ENCODE results near the gene HAAO.

HAAO gene

DNA sequence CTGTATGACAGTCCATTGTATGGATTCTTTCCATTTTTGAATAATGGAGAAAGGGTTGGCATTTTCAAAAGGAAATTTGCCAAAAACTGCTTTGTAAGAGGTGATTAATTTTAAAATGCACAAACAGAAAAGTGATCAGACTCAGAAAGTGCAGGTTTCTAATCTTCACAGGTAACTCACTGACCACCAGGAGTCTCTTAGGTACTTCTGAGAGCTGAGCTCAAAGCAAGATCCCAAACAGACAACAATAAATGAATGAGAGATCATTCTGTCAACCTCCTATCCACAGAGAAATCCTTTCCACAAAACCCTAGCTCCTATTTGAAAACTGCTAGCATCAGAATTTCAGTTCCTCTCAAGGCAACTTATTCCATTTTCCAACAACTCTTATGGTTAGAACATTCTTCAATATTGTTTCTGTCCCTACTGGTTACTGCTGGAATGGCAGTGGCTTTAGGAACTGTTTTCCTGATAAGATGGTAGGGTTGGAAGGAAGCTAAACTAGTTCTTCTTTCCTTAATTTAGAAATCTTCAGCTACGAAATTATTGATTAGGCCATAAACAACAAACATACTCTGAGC is 20.6 kb upstream of the HAAO start:
- peak; percentile 70 for DNase-seq

DNA sequence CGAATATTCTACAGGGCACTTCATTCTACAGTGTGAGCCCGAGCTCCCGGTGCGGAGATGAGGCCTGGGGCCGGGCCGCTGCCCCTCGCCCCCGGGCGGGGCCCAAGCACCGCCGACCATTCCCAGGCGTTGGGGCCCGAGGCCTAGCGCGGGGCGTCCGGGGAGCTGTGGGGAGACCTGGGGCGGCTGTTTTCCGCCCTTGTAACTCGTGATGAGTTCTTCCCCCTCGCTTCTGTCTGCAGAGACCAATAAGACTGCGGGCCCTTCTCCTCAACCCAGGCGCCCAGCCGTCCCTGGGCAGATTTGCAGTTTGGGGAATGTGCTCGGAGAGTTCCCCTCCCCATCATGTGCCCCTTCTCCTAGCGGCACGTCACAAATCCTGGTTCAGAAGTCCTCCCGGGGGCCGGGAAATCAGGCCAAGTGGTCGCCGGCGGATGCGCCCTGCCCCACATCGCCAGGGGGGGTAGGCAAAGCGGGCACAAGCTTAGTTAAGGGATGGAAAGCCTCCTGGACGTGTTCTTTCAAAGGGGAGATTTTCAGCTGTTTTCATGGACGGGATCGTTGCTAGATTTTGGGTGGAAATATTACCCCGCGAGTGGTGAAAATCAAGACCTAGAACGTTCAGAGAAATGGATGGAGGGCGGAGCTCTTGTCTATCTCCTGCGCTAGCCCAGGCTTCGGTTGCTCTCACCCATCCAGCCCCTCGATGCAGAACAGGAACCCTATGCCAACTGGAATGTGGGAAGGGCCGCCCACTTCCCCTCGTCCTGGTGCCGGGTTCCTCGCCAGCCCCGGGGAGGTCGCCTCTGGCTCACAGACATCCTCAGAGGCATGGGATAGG is 18.8 kb upstream of the HAAO start:
- peak; percentile 73 for DNase-seq

DNA sequence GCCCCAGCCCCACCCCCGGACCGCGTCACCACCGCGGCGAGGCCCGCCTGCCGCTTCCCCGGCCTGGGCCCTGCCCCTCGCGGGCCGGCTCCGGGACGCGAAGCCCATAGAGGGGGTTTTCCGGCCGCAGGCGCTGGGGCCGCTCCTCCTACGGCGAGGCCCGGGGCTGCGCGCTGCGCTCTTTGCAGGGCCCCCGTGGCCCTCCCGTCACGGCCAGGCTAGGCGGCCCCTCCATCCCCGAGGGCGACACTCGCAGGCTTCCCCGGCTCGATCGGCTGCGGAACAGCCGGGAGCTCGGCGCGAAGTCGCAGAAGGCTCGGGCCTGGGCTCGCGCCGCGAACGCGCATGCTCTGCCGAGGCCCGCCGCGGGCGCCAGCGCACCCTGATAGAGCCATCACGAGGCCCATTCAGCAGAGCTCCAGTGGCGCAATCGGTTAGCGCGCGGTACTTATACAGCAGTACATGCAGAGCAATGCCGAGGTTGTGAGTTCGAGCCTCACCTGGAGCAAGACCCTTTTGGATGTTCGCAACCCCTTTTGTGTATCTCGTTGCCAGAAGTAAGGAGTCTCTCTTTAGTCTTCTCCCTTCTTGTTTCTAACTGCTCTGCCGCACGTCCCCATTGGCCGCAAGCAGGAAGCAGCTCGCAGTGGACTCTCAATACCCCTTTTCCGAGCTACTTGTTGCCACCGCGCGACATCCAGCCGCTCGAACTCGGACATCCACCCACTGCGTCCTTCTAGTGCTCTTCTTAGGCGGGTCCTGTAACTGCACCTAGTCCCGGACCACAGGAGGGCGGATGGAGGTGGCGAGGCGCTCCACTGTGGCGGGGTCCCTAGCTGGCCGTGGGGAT is 18.0 kb upstream of the HAAO start:
- DNase-seq = peak; percentile 96

DNA sequence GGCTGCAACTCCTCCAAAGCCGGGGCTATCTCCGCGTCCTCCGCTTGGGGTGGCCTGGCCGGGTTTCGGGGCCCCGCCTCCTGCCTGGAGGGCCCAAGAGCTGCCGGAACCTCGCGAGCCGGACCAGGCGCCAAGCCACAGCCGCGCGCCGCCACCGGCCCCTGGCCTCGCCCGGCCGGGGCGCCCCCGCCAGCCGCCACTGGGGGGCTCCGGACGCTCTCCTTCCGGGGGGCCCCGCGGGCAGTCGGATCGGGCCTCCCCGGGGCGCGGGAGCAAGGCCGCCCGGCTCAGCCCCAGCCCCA is 17.4 kb upstream of the HAAO start:
- DNase-seq = peak; percentile 93

DNA sequence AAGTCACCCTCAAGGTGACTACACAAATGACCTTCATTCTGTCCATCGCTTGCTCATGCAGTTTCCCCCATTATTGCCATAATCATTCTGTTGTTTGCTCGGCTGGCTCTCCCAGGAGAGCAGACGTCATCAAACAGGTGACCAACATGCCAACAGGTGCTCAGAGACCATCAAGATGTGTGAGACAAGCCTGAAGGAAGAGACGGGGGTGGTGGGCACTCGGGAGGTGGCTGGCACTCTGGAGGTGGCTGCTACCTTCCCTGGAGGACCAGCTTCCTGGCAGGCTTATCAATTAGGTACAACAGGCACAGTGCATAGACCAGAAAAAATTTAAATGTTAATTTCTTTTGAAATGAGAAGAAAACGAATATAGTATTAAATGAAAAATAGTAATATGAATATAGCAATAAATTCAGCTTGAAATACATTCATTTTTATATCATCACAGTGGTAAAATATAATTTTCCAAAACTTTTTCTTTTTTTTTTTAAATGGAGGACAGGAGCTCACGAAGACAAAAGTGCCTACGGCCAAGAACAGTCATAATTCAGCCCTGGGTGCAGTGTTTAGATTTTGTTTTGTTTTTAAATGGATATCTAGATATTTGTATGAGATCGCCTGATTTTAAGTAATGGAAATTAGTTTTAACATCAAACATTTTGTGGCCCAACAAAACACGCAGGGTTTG is 16.9 kb upstream of the HAAO start:
- no peak for DNase-seq

DNA sequence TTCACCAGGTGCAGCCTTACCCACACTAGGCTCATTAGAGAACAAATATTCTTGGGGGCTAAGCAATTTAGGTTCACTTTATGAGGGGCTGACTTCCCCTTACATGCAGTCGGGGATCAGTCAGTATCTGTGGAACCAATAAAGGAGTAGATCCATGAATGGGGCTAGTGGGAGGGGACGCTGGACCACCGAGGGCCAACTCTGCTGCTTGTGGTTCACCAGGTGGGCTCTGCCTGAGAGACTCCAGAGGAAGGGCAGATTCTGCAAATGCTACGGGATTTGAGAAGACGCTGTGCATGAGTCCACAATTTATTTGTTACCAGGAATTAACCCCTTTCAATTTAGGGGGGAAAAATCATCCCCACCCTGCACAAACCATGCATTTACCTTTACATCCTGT is 15.9 kb upstream of the HAAO start:
- DNase-seq = no peak

DNA sequence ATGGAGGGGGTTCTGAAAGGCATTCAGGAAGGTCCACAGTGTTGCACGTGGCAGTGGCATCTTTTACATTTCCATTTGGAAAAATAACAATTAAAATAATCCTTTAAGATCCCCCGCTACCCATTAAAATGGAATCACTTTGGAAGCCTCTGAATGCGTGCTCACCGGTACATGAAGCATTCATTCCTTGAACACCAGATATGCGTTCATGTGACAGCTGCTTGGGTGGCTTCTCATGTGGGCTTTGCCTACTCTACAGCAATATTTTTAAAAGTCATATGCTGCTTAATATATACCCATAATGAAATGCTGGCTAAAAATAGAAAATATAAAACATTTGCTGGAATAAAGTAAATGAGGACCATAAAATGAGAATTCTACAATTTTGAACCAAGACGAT is 14.4 kb upstream of the HAAO start:
- no peak for DNase-seq

DNA sequence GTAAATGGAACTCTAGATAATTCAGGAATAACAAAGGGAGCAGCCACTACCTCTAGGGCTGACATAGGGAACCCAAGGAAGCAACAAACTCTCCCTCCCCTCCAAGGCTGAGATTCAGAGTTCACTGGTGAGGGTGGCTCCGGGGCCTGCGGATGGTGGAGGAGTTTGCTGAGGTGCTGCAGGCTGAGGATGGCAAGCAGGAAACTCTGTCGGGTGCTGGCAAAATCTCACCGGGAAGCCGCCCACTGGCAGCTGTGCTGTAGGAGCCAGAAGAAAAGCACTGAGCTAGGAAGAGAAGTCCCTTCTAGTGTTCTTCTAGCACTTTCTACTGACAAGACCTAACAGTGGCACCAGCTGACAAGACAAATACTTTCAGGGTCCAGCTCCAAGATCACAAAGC is 12.5 kb upstream of the HAAO start:
- DNase-seq = no peak

DNA sequence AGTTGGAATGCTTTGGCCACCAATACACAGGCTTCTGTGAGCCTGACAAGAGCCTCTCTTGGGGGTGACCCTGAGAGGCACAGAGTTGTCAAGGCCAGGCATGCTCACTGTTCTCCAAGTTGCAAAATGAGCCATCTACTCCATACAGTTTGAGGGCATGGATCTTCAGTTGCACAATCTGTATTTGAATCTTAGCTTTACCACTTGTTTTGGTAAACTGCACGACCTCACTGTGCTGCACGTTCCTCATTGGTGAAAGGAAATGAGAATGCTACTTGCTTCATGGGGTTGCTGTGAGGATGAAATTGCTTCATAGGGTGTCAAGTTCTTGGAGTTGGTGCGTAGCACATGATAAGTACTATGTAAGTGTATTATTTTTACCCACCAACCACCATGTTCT is 12.0 kb upstream of the HAAO start:
- peak; percentile 74 for DNase-seq

DNA sequence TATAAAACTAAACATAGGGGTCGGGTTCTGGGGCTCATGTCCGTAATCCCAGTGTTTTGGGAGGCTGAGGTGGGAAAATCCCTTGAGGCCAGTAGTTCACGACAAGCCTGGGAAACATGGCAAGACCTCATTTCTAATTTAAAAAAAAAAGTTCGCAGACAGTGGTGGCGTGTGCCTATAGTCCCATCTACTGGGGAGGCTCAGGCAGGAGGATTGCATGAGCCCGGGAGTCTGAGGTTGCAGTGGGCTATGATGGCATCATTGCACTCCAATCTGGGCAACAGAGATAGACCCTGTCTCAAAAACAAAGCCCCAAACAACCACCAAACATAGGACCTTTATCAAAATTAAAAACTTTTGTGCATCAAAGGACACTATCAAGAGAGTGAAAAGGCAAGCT is 9.8 kb upstream of the HAAO start:
- no peak for DNase-seq

DNA sequence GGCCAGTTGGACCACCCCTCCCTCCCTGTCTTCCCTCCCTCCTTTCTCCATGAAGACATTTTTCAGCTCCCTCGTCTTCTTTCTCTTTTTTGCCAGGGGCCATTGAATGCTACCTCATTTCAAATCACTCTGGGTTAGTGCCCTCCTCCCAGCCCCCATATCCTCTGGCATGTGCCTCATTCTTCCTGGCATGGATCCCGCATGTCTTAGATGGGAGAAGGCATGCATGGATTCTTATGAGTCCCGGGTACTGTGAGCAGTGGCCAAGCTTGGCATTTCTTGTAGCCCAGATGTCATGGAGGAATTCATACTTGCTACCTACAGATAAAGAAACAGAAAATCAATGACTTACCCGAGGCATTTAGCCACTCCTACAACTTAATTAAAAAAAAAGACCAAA is 9.0 kb upstream of the HAAO start:
- no peak for DNase-seq

DNA sequence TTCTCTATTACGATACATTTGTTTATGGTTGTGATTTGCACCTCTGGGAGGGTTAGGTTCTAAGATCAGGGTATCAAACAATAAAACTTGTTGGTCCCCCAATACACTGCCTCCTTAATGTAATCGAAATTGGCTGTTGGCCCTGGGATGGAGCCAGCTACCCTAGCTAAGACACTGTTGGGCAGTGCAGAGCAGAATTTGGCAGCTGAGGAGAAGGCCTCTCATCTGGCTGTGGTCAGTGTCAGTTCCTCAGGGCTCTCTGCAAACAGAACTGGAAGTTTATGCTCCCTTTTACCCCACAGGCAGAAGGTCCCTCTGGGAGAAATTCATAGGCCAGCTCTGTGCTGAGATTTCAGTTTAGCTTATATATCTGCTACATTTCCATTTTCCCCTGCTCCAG is 8.6 kb upstream of the HAAO start:
- DNase-seq = no peak

DNA sequence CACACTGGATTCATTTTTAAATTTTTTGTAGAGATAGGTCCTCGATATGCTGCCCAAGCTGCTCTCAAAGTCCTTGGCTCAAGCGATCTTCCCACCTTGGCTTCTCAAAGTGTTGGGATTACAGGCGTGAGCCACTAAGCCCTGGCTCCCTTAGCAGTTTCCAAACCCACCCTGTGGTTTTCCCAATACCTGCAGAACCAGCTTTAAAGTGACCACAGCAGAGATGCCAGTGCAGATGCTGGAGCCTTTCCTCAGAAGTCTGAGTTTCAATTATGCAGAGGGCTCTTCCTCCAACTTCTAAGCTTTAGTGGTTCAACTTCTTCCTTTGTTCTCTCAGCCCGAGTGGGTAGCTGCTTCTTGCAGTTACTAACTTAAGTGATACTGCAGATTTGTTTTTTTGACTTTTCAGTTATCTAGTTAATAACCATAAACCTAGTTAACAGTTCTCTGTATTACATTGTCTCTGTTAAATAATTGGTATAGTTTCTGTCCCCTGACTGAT is 8.1 kb upstream of the HAAO start:
- no peak for DNase-seq

DNA sequence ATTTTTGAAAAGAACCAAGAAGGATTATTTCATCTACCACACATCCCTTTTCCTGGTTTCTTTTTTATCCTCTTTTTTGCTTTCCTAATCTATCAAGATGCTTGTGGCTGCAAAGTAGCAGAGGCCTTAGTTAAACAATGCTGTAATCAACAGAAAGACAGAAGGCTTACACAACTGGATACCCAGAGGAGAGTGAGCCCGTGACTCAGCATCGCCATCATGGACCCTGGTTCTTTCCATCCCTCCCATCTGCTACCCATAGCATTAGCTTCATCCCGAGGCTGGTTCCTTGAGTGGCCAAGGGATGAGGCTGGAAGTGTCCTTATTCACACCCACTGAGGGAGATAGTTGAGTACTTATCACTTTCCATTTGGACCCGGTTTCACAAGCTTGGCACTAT is 7.5 kb upstream of the HAAO start:
- no peak for DNase-seq

DNA sequence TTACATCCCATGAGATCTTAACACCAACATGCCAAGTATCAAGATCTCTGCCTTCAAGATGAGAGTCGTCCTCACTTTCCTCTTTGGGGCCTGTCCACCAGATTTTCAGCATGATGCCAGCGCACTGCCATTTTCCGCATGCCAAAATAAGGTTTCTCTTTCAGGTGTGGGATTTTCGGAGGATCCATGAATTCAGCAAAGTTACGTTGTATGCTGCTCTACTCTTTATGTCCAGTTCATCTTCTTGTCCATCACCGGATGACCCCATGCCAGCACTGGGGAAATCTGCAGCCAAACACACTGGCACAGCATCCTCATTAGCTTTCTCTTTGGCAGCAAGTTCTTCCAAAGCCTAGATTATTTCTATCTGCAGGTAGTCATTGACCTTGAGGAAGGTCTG is 4.9 kb upstream of the HAAO start:
- no peak for DNase-seq

DNA sequence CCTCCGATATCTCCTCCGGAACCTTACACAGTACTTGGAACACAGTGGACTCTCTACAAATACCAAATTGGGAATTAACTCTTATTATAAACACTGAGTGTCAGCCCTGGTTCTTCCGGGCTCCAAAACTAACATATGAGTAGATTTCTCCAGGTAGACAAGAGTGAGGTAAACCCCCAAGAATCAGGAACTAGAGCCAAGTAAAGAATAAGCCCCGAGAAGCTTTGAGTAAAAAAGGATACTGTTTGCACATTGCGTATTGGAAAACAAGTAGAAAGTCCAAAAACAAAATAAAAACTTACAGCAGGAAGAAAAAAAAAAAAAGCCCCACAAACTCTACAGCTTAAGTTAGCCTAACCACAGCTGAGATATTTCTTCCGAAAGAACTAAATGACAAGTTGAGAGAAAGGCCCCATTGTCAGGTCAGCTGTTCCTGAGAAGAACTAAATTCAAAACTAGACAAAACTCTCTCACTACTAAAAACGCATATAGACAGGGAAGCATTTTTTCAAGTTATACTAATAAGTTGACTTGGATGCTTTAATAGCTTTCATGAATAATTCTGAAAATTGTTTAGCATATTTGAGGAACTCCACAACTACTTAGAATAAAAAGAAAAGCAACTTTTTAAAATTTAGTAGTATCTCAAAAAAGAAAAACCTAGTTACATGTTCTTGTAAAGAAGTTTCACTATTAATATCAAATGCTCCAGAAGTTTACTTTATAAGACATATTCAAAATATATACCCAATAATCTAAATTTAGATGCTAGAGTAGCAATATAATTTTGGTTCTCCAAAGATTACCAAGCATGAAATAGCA is 4.3 kb upstream of the HAAO start:
- no peak for DNase-seq

DNA sequence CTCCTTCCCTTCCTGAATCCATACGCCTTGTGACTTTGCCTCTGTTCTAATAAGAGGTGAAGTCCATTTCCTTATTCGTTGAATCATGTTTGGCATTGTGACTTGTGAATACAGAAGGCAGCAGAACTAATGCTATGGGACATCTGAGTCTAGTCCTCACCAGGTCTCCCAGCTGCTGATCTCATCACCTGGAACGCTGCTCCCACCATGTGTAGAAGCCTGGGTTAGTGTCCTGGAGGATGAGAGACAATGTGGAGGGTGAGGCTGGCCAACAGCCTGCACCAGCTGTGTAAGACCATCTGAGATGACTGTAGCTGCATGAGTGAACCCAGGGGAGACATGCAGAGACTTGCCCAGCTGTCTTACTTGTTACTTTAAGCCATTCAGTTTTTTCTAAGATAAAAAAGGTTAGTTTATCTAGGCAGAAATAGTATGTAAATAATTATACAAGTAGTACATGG is 3.5 kb upstream of the HAAO start:
- DNase-seq = no peak

DNA sequence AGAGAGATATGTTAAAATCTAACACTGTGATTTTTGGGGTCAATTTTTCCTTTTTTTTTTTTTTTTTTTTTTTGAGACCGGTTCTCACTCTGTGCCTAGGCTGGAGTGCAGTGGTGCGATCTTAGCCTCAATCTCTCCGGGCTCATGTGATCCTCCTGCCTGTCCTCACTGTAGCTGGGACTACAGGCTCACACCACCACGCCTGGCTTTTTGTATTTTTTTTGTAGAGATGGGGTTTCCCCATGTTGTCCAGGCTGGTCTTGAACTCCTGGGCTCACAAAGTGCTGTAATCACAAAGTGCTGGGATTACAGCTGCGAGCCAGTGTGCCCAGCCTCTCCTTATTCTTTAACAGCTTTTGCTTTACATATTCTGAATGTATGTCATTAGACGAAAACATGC is 2.9 kb upstream of the HAAO start:
- DNase-seq = no peak

DNA sequence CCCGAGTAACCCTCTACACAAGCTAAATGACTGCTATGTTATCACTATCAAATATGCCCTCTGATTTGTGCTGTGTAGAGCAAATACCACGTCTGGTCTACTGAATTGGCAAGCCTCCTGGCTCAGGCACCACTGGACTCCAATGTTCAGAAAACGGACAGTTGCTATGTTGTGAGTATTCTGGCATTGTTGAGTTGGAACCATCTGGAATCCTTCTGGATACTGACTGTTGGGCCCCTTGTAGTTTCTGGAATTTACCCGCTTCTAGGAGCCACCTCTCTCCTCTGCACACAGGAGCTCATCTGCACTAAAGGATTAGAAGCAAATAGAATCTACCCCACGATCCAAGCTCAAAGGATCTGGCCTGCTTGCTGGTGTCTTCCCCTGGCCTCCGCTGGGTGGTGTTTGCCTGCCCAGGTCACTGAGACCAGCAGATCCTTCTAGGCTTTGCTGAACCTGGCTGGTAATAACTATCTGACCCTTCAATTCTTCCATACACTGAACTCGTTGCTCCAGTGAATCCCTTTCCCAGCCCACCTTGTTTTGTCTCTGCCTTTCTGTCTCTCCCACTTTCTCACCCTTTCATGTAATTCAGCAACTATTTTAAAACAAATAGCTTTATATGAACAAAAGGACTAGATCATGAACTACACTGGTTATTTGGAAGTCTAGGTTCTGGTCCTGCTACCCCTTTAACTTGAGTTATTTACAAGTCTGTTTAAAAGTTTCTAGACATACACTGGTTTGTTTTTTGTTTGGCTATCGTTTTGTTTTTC is 2.1 kb upstream of the HAAO start:
- DNase-seq = no peak

DNA sequence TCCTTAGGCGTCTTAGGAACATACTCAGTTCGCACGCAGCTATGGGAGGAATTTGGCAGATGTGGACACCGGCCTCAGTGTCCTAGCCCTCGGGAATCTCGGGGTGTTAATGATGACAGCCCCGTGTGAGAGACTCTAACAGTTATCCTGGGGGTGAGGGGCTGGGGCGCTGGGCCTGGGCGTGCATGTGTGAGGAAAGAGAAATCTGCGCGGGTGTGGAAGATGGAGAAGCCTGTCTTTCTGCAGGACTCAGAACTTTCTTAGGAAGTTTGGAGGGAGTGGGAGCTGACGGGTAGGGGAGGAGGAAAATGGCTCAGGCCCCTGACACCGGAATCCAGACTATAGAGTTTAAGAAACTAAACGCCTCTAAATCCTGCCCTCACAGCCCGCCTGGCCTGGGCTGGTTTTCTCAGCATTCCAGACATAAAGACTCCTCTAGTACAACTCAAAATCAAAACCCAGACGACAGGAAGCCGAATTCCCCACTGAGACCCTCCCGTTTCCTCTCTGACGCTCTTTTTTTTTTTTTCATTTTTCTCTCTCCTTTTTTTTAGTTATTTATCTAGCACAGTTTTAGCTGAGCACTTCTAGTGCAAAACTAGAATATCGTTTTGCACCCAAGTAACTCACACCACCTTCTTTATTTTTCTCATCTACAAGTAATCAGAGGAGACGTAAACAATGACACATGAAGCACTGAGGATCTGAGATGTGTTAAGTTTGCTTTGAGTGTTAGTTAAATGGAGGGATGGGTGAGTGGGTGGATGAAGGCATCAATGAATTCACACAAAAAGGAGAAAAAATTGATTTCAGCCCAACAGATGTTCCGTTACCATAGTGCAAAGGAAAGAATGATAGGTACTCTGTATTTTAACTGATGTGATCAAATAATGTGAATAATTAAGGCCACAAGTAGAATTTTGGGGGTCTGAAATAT is 1.2 kb upstream of the HAAO start:
- DNase-seq = no peak
